ENCODE measurements around the gene BOC.

DNA sequence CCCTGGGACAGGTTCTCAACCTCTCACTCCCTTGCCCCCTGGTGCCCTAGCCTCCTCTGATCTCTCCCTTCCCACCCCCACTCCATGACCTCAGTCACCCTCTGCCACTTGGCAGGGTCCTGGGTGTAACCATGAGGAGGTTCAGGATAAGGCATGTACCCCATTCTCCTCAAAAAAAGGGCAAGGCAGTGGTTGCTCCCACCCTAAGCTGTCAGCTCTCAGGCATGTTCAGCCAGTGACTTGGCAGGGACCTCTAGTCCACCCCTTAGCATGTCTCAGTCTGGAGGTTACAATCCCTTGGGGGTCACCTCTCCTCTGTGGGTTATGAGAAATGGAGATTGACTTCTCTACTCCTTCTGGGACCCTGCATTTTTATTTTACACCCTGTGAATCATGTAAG, 11.0 kb upstream of the BOC start:
- TF ChIP-seq, protein P1, sequence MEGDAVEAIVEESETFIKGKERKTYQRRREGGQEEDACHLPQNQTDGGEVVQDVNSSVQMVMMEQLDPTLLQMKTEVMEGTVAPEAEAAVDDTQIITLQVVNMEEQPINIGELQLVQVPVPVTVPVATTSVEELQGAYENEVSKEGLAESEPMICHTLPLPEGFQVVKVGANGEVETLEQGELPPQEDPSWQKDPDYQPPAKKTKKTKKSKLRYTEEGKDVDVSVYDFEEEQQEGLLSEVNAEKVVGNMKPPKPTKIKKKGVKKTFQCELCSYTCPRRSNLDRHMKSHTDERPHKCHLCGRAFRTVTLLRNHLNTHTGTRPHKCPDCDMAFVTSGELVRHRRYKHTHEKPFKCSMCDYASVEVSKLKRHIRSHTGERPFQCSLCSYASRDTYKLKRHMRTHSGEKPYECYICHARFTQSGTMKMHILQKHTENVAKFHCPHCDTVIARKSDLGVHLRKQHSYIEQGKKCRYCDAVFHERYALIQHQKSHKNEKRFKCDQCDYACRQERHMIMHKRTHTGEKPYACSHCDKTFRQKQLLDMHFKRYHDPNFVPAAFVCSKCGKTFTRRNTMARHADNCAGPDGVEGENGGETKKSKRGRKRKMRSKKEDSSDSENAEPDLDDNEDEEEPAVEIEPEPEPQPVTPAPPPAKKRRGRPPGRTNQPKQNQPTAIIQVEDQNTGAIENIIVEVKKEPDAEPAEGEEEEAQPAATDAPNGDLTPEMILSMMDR (conservative IDR thresholded peaks at IDR 0.05; ENCODE audit: low read depth in 2 of 2), result no peak
- TF ChIP-seq EZH2 (IDR thresholded peaks at IDR 0.05; ENCODE audit: low read depth, unreplicated experiment), result no peak
- no peak for TF ChIP-seq EZH2phosphoT487 (IDR thresholded peaks at IDR 0.05; ENCODE audit: unreplicated experiment)
- TF ChIP-seq POLR2AphosphoS5 (IDR thresholded peaks at IDR 0.05; ENCODE audit: low read depth), result no peak
- TF ChIP-seq CREB1 (CRISPR knock-in tag; IDR thresholded peaks at IDR 0.05; ENCODE audit: low read depth), result no peak
- TF ChIP-seq ETS1 (IDR thresholded peaks at IDR 0.05), result no peak
- TF ChIP-seq, protein P2, sequence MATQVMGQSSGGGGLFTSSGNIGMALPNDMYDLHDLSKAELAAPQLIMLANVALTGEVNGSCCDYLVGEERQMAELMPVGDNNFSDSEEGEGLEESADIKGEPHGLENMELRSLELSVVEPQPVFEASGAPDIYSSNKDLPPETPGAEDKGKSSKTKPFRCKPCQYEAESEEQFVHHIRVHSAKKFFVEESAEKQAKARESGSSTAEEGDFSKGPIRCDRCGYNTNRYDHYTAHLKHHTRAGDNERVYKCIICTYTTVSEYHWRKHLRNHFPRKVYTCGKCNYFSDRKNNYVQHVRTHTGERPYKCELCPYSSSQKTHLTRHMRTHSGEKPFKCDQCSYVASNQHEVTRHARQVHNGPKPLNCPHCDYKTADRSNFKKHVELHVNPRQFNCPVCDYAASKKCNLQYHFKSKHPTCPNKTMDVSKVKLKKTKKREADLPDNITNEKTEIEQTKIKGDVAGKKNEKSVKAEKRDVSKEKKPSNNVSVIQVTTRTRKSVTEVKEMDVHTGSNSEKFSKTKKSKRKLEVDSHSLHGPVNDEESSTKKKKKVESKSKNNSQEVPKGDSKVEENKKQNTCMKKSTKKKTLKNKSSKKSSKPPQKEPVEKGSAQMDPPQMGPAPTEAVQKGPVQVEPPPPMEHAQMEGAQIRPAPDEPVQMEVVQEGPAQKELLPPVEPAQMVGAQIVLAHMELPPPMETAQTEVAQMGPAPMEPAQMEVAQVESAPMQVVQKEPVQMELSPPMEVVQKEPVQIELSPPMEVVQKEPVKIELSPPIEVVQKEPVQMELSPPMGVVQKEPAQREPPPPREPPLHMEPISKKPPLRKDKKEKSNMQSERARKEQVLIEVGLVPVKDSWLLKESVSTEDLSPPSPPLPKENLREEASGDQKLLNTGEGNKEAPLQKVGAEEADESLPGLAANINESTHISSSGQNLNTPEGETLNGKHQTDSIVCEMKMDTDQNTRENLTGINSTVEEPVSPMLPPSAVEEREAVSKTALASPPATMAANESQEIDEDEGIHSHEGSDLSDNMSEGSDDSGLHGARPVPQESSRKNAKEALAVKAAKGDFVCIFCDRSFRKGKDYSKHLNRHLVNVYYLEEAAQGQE (IDR thresholded peaks at IDR 0.05; ENCODE audit: unreplicated experiment), result no peak
- TF ChIP-seq ZNF331 (CRISPR knock-in tag; IDR thresholded peaks at IDR 0.05; ENCODE audit: low read depth), result no peak
- TF ChIP-seq, protein P3, sequence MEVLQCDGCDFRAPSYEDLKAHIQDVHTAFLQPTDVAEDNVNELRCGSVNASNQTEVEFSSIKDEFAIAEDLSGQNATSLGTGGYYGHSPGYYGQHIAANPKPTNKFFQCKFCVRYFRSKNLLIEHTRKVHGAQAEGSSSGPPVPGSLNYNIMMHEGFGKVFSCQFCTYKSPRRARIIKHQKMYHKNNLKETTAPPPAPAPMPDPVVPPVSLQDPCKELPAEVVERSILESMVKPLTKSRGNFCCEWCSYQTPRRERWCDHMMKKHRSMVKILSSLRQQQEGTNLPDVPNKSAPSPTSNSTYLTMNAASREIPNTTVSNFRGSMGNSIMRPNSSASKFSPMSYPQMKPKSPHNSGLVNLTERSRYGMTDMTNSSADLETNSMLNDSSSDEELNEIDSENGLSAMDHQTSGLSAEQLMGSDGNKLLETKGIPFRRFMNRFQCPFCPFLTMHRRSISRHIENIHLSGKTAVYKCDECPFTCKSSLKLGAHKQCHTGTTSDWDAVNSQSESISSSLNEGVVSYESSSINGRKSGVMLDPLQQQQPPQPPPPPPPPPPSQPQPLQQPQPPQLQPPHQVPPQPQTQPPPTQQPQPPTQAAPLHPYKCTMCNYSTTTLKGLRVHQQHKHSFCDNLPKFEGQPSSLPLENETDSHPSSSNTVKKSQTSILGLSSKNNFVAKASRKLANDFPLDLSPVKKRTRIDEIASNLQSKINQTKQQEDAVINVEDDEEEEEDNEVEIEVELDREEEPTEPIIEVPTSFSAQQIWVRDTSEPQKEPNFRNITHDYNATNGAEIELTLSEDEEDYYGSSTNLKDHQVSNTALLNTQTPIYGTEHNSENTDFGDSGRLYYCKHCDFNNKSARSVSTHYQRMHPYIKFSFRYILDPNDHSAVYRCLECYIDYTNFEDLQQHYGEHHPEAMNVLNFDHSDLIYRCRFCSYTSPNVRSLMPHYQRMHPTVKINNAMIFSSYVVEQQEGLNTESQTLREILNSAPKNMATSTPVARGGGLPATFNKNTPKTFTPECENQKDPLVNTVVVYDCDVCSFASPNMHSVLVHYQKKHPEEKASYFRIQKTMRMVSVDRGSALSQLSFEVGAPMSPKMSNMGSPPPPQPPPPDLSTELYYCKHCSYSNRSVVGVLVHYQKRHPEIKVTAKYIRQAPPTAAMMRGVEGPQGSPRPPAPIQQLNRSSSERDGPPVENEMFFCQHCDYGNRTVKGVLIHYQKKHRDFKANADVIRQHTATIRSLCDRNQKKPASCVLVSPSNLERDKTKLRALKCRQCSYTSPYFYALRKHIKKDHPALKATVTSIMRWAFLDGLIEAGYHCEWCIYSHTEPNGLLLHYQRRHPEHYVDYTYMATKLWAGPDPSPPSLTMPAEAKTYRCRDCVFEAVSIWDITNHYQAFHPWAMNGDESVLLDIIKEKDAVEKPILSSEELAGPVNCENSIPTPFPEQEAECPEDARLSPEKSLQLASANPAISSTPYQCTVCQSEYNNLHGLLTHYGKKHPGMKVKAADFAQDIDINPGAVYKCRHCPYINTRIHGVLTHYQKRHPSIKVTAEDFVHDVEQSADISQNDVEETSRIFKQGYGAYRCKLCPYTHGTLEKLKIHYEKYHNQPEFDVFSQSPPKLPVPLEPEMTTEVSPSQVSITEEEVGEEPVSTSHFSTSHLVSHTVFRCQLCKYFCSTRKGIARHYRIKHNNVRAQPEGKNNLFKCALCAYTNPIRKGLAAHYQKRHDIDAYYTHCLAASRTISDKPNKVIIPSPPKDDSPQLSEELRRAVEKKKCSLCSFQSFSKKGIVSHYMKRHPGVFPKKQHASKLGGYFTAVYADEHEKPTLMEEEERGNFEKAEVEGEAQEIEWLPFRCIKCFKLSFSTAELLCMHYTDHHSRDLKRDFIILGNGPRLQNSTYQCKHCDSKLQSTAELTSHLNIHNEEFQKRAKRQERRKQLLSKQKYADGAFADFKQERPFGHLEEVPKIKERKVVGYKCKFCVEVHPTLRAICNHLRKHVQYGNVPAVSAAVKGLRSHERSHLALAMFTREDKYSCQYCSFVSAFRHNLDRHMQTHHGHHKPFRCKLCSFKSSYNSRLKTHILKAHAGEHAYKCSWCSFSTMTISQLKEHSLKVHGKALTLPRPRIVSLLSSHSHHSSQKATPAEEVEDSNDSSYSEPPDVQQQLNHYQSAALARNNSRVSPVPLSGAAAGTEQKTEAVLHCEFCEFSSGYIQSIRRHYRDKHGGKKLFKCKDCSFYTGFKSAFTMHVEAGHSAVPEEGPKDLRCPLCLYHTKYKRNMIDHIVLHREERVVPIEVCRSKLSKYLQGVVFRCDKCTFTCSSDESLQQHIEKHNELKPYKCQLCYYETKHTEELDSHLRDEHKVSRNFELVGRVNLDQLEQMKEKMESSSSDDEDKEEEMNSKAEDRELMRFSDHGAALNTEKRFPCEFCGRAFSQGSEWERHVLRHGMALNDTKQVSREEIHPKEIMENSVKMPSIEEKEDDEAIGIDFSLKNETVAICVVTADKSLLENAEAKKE (CRISPR knock-in tag; IDR thresholded peaks at IDR 0.05), result no peak
- TF ChIP-seq ZNF114 (CRISPR knock-in tag; IDR thresholded peaks at IDR 0.05), result no peak
